B cell (primary cell): ENCODE measurements around the gene MARCHF3. TPM values are rescaled to one million over a fixed set of nuclear protein-coding genes. Genes with fewer than 3 reads are reported as not detected.

Experiments
- ATAC-seq: fragments of 200-7000 bp; cut with Tn5 transposase; one replicate; pipeline ENCODE4 v1.10.0; 2021; ENCODE audit warnings: low read depth, mild to moderate bottlenecking, moderate number of reproducible peaks, moderate library complexity
- CTCF ChIA-PET: fragments of 350-600 bp; sonication (Branson Sonifier 250); formaldehyde crosslinking; loops from one replicate; lab custom pipeline; 2021; ENCODE audit warnings: antibody characterized with exemption, inconsistent platforms; lab: Charles Lee
- POLR2A ChIA-PET: fragments of 350-600 bp; sonication (Branson Sonifier 250); formaldehyde crosslinking; loops from one replicate; lab custom pipeline; 2021; ENCODE audit warnings: antibody characterized with exemption; lab: Charles Lee
- DNase-seq: peaks from one replicate; pipeline ENCODE4 v3.0.0; 2013
- H2AFZ ChIP-seq: 2 replicates; pipeline ENCODE4 v1.6.1; 2012; ENCODE audit warnings: mild to moderate bottlenecking, low read depth, low read length; ENCODE audit not compliant: insufficient read depth, poor library complexity, severe bottlenecking
- H3K27ac ChIP-seq, 2 donors: 1 replicate in 1 of 2; 2 replicates in 1 of 2; pipeline ENCODE4 v1.5.1; 2012 to 2013; ENCODE audit warnings: low read length in 2 of 2, mild to moderate bottlenecking in 2 of 2, moderate library complexity in 1 of 2
- H3K27me3 ChIP-seq, 4 experiments: fragments of 200-600 bp in 1 of 4; sonication (generic) in 1 of 4; replicated peaks in 1 of 4; 1 replicate in 2 of 4; 2 replicates in 2 of 4; pipeline versions ENCODE4 v1.6.1 to v1.7.0; 2013 to 2016; ENCODE audit warnings: low read length in 3 of 4, mild to moderate bottlenecking in 2 of 4, mixed read lengths in 1 of 4, moderate library complexity in 1 of 4; ENCODE audit not compliant: insufficient read depth in 4 of 4, control insufficient read depth in 3 of 4; ENCODE audit errors: control extremely low read depth in 1 of 4
- H3K36me3 ChIP-seq, 2 experiments: replicated peaks in 1 of 2; 1 replicate in 1 of 2; 2 replicates in 1 of 2; pipeline versions ENCODE4 v1.6.1 to v1.7.1; 2013; ENCODE audit warnings: low read length in 1 of 2; ENCODE audit not compliant: insufficient read depth in 2 of 2, control insufficient read depth in 1 of 2; ENCODE audit errors: control extremely low read depth in 1 of 2, extremely low read depth in 1 of 2
- H3K4me1 ChIP-seq, 2 donors: fragments of 200-600 bp in 1 of 2; sonication (generic) in 1 of 2; 1 replicate in 1 of 2; 2 replicates in 1 of 2; pipeline versions ENCODE4 v1.5.1 to v1.6.1; 2013 to 2017; ENCODE audit warnings: low read length in 2 of 2; ENCODE audit not compliant: control insufficient read depth in 2 of 2, insufficient read depth in 2 of 2
- H3K4me2 ChIP-seq: replicated peaks from 2 replicates; pipeline ENCODE3; 2012; ENCODE audit warnings: mild to moderate bottlenecking, low read depth, low read length; ENCODE audit not compliant: poor library complexity, severe bottlenecking
- H3K4me3 ChIP-seq, 5 experiments: fragments of 200-600 bp in 1 of 5; sonication (generic) in 1 of 5; 1 replicate in 3 of 5; 2 replicates in 2 of 5; pipeline versions ENCODE4 v1.5.1 to v1.7.0; 2011 to 2016; ENCODE audit warnings: low read length in 4 of 5, mild to moderate bottlenecking in 4 of 5, low read depth in 2 of 5, control low read depth in 1 of 5, moderate library complexity in 1 of 5; ENCODE audit not compliant: insufficient read depth in 1 of 5; ENCODE audit errors: control extremely low read depth in 1 of 5, extremely low read depth in 1 of 5
- H3K79me2 ChIP-seq: fragments of 200-600 bp; sonication (generic); one replicate; pipeline ENCODE4 v1.6.0; 2016; ENCODE audit warnings: low read length; ENCODE audit not compliant: control insufficient read depth, insufficient read depth
- H3K9ac ChIP-seq: fragments of 200-600 bp; sonication (generic); 2 replicates; pipeline ENCODE4 v1.6.1; 2017; ENCODE audit warnings: mild to moderate bottlenecking, low read length, moderate library complexity
- H3K9me3 ChIP-seq, 3 donors: one replicate each; pipeline versions ENCODE4 v1.6.1 to v1.7.1; 2013; ENCODE audit warnings: low read length in 2 of 3; ENCODE audit not compliant: control insufficient read depth in 2 of 3, insufficient read depth in 1 of 3; ENCODE audit errors: control extremely low read depth in 1 of 3
- H4K20me1 ChIP-seq: 2 replicates; pipeline ENCODE4 v1.6.0; 2012; ENCODE audit warnings: mild to moderate bottlenecking, low read length; ENCODE audit not compliant: insufficient read depth, control insufficient read depth, poor library complexity, severe bottlenecking
- H3K27ac Mint-ChIP-seq: one replicate; pipeline ENCODE4 v1.8.0; 2021; ENCODE audit warnings: mixed read lengths
- H3K27me3 Mint-ChIP-seq: one replicate; pipeline ENCODE4 v1.8.0; 2021; ENCODE audit warnings: mixed read lengths
- H3K4me1 Mint-ChIP-seq: one replicate; pipeline ENCODE4 v1.8.0; 2021; ENCODE audit warnings: mixed read lengths
- H3K4me3 Mint-ChIP-seq: one replicate; pipeline ENCODE4 v1.8.0; 2021; ENCODE audit warnings: mixed read lengths
- H3K9me3 Mint-ChIP-seq: one replicate; pipeline ENCODE4 v1.8.0; 2022; ENCODE audit warnings: mixed read lengths; ENCODE audit not compliant: insufficient read depth
- CTCF ChIP-seq: fragments of 200-600 bp; IDR thresholded peaks from one replicate; pipeline ENCODE4 v1.8.0; 2022; ENCODE audit warnings: antibody characterized with exemption, mild to moderate bottlenecking
- EZH2 ChIP-seq: IDR thresholded peaks from 2 replicates; pipeline ENCODE4 v1.6.1; 2012; ENCODE audit warnings: borderline replicate concordance, low read depth, mild to moderate bottlenecking, moderate library complexity, low read length; ENCODE audit not compliant: insufficient read depth, poor library complexity, severe bottlenecking
- WGBS: methylation state at CpG from one replicate; pipeline ENCODE4 v1.1.5; 2013; ENCODE audit warnings: missing lambda C conversion rate; ENCODE audit not compliant: insufficient coverage; 5-methylcytosine and 5-hydroxymethylcytosine counted together
- intact Hi-C: fragments of 100-400 bp; cut with micrococcal nuclease; formaldehyde crosslinking; loops from one replicate; pipeline ENCODE4 v1.10.0; 2022
- polyA plus RNA-seq: library from polyadenylated mRNA; depleted of rRNA; stranded (reverse); fragments of >200 nt; gene quantifications from 2 replicates; pipeline ENCODE4 v1.2.3, GENCODE V29; 2012
- total RNA-seq, 2 donors: library from RNA; stranded (reverse); fragments of 120-200 nt in 1 of 2; gene quantifications; 1 replicate in 1 of 2; 2 replicates in 1 of 2; pipeline versions ENCODE4 v1.2.3 to v1.2.4, GENCODE V29; 2013 to 2022

MARCHF3 gene
- total and polyA plus RNA-seq, 2 donors (not counting 1 experiment from before 2014, with no cell fraction given), result 31.6 to 35.0 TPM

DNA sequence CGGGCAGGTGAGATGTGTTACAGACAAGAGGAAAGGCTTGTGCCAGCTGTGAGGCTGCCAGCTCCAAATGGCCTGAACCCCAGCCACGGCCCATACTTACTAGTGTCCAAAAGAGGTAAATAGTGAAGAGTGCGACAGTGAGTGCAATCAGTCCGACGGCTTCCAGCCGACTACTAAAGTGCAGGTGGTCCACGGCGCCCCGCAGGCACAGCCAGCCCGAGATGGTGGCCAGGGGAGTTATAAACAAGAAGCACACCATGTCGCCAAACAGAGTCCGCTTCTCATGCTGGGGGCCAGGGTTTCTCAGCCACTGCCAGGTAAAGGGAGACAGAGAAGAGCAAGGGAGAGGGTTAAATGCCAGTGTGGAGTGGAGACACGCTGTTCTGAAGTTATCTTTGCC lies 152.3 kb downstream of the MARCHF3 start:
- Histone ChIP-seq H3K27ac (no peak overlapping the region), H3K9me3 (no peaks in the 10 kb centered on the region), H2AFZ (no peak overlapping the region), H4K20me1 (no peaks in the 10 kb centered on the region), H3K36me3 (peaks cover 0 to 31% of the 10 kb centered on the region in 2 experiments), H3K4me3 (no peak overlapping the region), H3K79me2 (no peaks in the 10 kb centered on the region), H3K27me3 (no peaks in the 10 kb centered on the region), H3K4me1 (no peaks in the 10 kb centered on the region), H3K9ac (no peak overlapping the region), H3K4me2 (no peak overlapping the region)
- intact Hi-C loops, result no loop called here
- Mint-ChIP-seq H3K27ac (no peak overlapping the region), H3K9me3 (no peaks in the 10 kb centered on the region), H3K27me3 (no peaks in the 10 kb centered on the region), H3K4me1 (no peaks in the 10 kb centered on the region), H3K4me3 (no peak overlapping the region)
- TF ChIP-seq CTCF, result no peak
- no peak for TF ChIP-seq EZH2
- CTCF ChIA-PET, result no interaction called here
- ATAC-seq, result no peak
- POLR2A ChIA-PET, result no interaction called here
- DNase-seq, result no peak
- 99% methylated on average over 13 of the region's 13 CpGs for WGBS

GRCh38 chr5:126877602-126878001 lies 152.8 kb downstream of the MARCHF3 start:
- no peak overlapping the region for H3K4me2 ChIP-seq
- ChIA-PET CTCF (no interaction called here), POLR2A (no interaction called here)

More at GRCh38 chr5:126877602-126878001, 152.8 kb downstream of the MARCHF3 start:
- H3K27ac ChIP-seq, result no peak overlapping the region
- no peak overlapping the region for H3K4me3 ChIP-seq
- Mint-ChIP-seq H3K9me3 (no peaks in the 10 kb centered on the region), H3K4me1 (no peaks in the 10 kb centered on the region), H3K27me3 (no peaks in the 10 kb centered on the region), H3K4me3 (no peak overlapping the region), H3K27ac (no peak overlapping the region)
- no peak overlapping the region for H2AFZ ChIP-seq
- no peaks in the 10 kb centered on the region for H3K27me3 ChIP-seq
- H3K4me1 ChIP-seq, result no peaks in the 10 kb centered on the region
- intact Hi-C loops, result no loop called here
- H3K9ac ChIP-seq, result no peak overlapping the region
- no peaks in the 10 kb centered on the region for H4K20me1 ChIP-seq
- H3K79me2 ChIP-seq, result no peaks in the 10 kb centered on the region
- no peaks in the 10 kb centered on the region for H3K9me3 ChIP-seq
- TF ChIP-seq CTCF (no peak), EZH2 (no peak)
- 100% methylated on average over 3 of the region's 7 CpGs for WGBS
- ATAC-seq (no peak), DNase-seq (no peak)
- peaks cover 0 to 33% of the 10 kb centered on the region in 2 experiments for H3K36me3 ChIP-seq
